GM19455 (cell line): Measurements from ENCODE around the gene NQO2.
"Not testable (repeated sequence)": the region's sequence is repeated elsewhere in the genome, so short reads cannot be mapped to it uniquely, and the experiment has no call there.

Experiments
- ATAC-seq: cut with Tn5 transposase; IDR thresholded peaks from one replicate; pipeline ENCODE4 v1.9.1; 2021; ENCODE audit not compliant: unreplicated experiment

NQO2 gene

GRCh38 chr6:2988426-2989331, 11.0 kb upstream of the NQO2 start:
- ATAC-seq: peak; percentile 74

DNA sequence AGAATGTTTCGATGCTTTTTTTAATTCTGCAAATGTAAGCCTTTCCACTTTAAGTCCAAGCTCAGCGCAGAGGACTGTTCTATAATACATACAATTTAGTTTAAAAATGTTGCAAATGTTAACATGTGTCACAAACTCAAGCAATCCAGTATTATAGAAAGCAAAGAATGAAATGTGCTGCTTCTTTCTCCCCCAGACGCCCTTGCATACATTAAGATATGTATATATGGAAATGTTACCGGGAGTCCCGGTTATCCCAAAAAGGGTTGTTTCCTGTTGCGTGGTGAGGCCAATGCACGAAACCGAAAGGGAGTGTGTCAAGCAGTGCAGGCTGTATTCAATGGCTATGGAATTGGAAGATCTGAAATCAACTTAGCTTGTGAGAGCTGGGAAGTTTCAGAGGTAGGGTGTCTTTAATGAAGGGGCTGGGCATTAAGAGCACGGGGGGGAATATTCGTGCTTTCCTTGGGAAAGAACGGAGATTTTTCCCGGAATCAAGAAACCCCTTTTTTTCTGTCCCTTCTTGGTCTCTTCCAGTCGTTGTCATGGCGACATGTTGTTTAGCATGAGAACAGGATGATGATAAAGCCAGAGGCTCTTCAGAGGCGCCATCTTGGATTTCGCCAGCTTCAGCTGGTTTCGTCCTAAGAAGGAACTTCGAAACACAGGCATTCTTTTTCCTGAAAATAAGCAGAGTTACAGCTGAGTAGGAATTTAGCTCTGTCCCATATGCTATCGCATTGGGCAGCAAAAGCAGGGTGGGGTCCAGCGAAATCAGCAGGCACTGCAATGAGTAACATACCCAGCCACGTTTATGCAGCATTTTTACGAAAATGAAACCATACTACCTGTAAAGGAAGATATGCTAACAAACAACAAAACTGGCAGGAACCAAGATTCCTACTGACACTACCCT, 10.1 kb upstream of the NQO2 start:
- peak; percentile 74 for ATAC-seq

- no peak for ATAC-seq
Measured at GRCh38 chr6:2990248-2990931, 9.3 kb upstream of the NQO2 start.

- ATAC-seq: no peak
Measured at GRCh38 chr6:2990932-2991506, 8.7 kb upstream of the NQO2 start.

DNA sequence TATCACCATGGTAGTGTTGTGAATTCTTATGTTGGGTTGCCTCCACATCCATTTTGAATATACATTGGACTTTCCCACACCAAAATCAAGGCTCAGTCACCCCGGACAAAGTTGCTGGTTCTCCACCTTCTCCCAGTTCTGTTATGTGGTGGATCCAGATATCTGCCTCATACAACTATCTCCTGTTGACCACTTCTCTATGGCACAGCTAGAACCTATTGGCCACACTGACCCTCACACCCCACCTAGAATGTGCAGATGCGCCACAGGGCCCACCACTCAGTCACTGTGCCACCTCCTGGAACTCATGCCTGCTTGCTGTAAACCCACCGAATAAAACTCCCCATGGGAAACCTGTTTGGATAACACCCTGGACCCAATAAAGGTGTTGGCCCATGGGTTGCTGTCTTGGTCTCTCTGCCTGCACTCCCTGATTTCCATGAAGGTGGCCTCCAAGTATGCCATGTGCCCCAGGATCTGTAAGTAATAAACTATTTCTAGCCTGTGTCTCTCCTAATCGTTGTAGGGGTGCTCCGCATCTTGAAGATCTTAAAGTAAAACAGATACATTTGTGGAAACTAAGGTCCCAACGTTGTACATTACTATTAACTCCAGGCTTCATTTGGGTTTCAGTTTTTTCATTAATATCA, 7.2 kb upstream of the NQO2 start:
- ATAC-seq: no peak

- ATAC-seq: no peak
Measured at GRCh38 chr6:2993755-2994317, 5.9 kb upstream of the NQO2 start.

- ATAC-seq: not testable (repeated sequence)
Measured at GRCh38 chr6:2998249-2998997, 1.3 kb upstream of the NQO2 start.

DNA sequence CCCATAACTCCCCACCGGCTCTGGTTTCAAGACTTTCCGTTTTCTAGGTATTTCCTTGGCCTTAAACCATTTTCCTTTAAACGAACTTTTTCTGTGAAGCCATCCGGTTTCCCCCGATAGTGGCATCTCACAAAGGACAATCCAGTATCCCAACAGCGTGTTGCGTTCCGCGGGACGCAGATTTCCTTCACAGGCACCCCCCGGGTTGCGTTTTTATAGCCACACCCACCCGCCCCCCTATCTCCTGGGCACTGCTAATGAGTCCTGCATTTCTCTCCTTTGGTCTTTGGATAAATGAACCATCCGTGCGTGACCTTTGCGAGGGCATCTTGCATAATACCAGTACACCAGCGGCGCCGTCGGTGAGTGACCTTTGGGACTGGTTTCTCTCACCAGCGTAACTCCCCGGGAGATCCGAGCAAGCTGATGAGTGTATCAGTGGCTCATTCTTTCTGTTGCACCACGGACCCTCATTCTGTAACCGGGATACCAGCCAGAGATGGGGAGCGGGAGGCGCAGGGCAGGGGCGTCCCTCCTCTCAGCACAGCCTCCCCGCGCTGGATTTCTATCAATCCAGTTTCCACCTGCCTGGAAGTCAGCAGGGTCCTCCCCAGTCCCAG, 586 bp upstream of the NQO2 start:
- peak; percentile 40 for ATAC-seq

DNA sequence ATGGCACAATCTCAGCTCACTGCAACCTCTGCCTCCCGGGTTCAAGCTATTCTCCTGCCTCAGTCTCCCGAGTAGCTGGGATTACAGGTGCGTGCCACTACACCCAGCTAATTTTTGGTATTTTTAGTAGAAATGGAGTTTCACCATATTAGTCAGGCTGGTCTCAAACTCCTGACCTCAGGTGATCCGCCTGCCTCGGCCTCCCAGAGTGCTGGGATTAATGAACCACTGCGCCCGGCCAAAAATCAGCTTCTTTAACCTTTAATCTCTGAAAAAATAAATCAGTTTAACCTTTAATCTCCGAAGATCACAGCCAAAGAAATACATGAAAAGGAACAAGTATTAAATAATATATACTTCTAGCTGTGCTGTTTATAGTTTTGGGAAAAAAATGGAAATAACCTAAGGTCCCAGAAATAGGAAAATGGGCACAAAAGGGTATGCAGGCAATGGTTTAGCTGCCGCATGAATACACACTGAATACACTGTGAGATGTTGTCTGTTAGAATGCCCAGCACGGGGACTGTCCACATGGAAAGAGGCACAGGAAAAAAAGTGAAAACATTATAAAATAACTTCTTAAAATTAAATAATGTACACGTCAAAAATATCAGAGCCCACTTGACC, 1.6 kb downstream of the NQO2 start:
- no peak for ATAC-seq

DNA sequence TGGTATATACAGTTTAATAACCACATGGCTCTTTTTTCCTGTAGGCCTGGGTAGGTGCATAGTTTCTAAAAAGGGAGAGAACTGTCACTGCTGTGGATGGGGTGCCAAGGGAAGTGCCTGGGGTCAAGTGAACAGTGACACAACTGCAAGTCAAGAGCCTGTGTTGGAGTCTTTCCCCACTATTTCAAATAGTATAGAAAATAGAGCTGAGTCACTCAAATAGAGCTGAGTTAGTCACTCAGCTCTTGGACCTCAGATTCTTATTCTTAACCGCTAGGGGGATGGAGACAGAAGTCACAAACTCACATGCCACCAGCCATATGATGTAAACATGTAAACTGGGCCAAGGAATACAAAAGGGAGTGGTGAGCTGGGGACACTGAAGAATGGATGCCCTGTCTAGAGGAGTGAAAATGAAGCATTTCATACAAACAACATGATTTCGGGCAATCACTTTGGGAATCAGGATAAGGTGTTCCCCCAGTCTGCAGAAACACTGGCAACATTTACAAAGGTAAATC, 2.1 kb downstream of the NQO2 start:
- no peak for ATAC-seq

- not testable (repeated sequence) for ATAC-seq
Measured at GRCh38 chr6:3003226-3003625, 3.5 kb downstream of the NQO2 start.

- ATAC-seq: no peak
Measured at GRCh38 chr6:3005077-3005476, 5.4 kb downstream of the NQO2 start.

DNA sequence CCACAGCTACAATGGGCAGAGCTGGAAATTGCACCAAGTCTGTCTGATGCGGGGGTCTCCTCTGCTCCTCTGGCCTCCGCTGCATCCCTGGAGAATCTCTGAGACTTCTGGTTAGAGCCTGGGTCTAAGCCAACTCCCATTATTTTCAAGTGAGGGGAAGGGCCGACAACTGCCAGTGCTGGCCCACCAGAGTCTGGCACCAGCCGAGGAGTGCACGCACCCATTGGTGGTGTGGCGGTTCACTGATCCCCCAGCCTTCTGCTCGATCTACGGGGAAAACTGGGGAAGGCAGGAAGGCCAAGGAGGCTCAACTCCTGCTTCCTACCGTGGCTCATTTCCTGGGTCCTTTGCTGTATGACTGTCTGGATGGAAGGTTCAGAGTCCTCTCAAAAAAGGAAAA, 6.2 kb downstream of the NQO2 start:
- ATAC-seq: no peak

DNA sequence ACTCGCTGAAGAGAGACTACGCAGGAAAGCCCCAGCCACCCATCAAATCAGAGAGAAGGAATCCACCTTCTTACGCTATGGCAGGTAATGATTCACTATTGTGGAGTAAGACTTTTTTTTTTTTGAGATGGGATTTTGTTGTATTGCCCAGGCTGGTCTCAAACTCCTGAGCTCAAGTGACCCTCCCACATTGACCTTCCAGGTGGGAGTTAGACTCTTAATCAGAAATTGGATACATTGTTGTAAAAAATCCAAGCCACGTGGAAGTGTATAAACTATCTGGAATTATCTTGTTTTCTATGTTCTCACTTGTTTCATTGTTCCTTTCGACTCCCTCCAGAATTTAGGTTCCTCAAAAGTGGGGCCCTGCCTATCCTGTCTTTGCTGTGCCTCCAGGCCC, 6.8 kb downstream of the NQO2 start:
- ATAC-seq: no peak

- ATAC-seq: no peak
Measured at GRCh38 chr6:3007571-3007970, 7.9 kb downstream of the NQO2 start.

DNA sequence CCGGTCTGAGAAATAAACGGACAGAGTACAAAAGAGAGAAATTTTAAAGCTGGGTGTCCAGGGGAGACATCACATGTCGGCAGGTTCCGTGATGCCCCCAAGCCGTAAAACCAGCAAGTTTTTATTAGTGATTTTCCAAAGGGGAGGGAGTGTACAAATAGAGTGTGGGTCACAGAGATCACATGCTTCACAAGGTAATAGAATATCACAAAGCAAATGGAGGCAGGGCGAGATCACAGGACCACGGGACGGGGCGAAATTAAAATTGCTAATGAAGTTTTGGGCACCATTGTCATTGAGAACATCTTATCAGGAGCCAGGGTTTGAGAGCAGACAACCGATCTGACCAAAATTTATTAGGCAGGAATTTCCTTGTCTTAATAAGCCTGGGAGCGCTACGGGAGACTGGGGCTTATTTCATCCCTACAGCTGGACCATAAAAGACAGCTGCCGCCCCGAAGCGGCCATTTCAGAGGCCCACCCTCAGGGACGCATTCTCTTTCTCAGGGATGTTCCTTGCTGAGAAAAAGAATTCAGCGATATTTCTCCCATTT, 9.1 kb downstream of the NQO2 start:
- ATAC-seq: not testable (repeated sequence)

DNA sequence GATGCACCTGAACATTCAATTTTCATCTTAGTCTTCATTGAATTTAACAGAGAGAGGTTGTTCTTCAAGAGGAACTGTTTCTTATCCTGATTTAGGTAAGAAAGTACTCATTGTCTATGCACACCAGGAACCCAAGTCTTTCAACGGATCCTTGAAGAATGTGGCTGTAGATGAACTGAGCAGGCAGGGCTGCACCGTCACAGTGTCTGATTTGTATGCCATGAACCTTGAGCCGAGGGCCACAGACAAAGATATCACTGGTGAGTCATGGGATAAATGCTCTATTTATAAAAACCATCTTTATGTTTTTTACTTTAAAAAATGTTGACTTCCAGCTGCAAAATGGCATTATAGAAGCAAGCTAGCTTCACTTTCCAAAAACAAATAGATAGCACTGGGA, 10.2 kb downstream of the NQO2 start:
- no peak for ATAC-seq

GRCh38 chr6:3011158-3011557, 11.5 kb downstream of the NQO2 start:
- no peak for ATAC-seq
